Measurements from ENCODE around the gene IFT81. TPM values are rescaled to one million over a fixed set of nuclear protein-coding genes. Genes with fewer than 3 reads are reported as not detected.

The IFT81 gene
- total and polyA plus RNA-seq, 2 of the 13 experiments (the other 11 are each of a cell fraction or from before 2014, with no cell fraction given) = 4.2 to 13.0 TPM

DNA sequence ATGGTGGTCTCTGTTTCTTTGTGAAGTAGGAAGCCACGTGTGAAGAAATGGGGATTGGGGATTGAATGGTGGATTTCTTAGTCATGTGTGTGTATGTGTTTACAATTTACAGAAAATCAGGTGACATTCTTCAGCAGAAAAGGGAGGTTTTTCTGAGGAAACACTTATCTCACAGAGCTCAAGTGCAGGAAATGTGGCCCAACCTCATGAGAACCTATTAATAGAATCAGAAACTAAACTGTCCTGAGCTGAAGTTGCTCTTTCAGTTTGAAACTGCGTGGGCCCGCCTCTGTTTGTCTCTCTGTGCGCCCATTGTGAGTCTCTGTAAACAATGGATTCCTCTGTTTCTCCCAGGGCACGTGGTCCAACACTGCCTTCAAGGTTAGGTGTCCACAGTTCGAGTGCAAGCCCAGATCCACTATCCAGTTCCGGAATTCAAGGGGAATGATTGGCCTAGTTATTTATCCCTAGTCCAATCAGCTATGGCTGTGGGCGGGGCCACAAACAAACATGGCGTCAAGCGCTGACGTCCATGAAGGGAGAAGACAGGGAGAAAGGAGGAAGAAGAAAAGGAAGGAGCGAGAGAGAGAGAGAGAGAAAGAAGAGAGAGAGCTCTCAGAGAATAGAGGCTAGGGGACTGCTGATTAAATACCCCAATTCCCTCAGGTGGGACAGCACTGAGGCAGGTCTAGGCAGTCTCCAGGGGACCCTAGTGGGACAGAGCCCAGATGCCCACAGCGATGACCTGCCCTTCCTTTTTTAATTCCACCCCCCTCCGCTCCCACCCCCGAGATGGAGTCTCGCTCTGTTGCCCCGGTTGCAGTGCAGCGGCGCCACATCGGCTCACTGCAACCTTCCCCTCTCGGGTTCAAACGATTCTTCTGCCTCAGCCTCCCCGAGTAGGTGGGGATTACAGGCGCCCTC lies 44.4 kb upstream of the IFT81 start (continued):
- TF ChIP-seq, protein P1, sequence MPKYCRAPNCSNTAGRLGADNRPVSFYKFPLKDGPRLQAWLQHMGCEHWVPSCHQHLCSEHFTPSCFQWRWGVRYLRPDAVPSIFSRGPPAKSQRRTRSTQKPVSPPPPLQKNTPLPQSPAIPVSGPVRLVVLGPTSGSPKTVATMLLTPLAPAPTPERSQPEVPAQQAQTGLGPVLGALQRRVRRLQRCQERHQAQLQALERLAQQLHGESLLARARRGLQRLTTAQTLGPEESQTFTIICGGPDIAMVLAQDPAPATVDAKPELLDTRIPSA (CRISPR knock-in tag; IDR thresholded peaks at IDR 0.05; ENCODE audit: borderline replicate concordance) = no peak
- TF ChIP-seq CCDC6 (CRISPR knock-in tag; IDR thresholded peaks at IDR 0.05) (no peak; the same call in 1 of the 2 replicates), ZNF564 (CRISPR knock-in tag; IDR thresholded peaks at IDR 0.05) (no peak), ZFX (CRISPR knock-in tag; IDR thresholded peaks at IDR 0.05; ENCODE audit: low read depth) (peak; percentile 56; the same call in 1 of the 2 replicates), SUZ12 (IDR thresholded peaks at IDR 0.05; ENCODE audit: low read depth, low read length) (no peak), PLRG1 (conservative IDR thresholded peaks at IDR 0.05) (no peak), FOXP4 (CRISPR knock-in tag; IDR thresholded peaks at IDR 0.05) (peak; percentile 83), ZNF83 (CRISPR knock-in tag; IDR thresholded peaks at IDR 0.05; ENCODE audit: borderline replicate concordance) (no peak), ZEB1 (IDR thresholded peaks at IDR 0.05; ENCODE audit: insufficient replicate concordance, low read depth) (no peak), CENPT (CRISPR knock-in tag; IDR thresholded peaks at IDR 0.05; ENCODE audit: low read depth) (no peak), ZNF567 (CRISPR knock-in tag; IDR thresholded peaks at IDR 0.05; ENCODE audit: borderline replicate concordance) (no peak), TBP (CRISPR knock-in tag; IDR thresholded peaks at IDR 0.05) (no peak), XBP1 (CRISPR knock-in tag; IDR thresholded peaks at IDR 0.05) (no peak), RFX5 (IDR thresholded peaks at IDR 0.05; ENCODE audit: low read depth, low read length) (0 out of 2 replicates have a peak, but pooled peaks have one; percentile 24), TARDBP (CRISPR knock-in tag; IDR thresholded peaks at IDR 0.05) (peak; percentile 59; the same call in 1 of the 2 replicates), ZNF205 (CRISPR knock-in tag; IDR thresholded peaks at IDR 0.05) (no peak), THAP7 (CRISPR knock-in tag; IDR thresholded peaks at IDR 0.05) (no peak), HES4 (CRISPR knock-in tag; IDR thresholded peaks at IDR 0.05; ENCODE audit: borderline replicate concordance) (no peak), ZNF788 (CRISPR knock-in tag; IDR thresholded peaks at IDR 0.05; ENCODE audit: borderline replicate concordance) (peak; percentile 47; the same call in 1 of the 2 replicates), ZNF224 (CRISPR knock-in tag; IDR thresholded peaks at IDR 0.05) (no peak), SETDB1 (CRISPR knock-in tag; IDR thresholded peaks at IDR 0.05; ENCODE audit: borderline replicate concordance) (no peak), ZNF33A (CRISPR knock-in tag; IDR thresholded peaks at IDR 0.05; ENCODE audit: borderline replicate concordance) (no peak)
- TF ChIP-seq, protein P2, sequence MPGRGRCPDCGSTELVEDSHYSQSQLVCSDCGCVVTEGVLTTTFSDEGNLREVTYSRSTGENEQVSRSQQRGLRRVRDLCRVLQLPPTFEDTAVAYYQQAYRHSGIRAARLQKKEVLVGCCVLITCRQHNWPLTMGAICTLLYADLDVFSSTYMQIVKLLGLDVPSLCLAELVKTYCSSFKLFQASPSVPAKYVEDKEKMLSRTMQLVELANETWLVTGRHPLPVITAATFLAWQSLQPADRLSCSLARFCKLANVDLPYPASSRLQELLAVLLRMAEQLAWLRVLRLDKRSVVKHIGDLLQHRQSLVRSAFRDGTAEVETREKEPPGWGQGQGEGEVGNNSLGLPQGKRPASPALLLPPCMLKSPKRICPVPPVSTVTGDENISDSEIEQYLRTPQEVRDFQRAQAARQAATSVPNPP (CRISPR knock-in tag; IDR thresholded peaks at IDR 0.05) = peak; percentile 67
- TF ChIP-seq, protein P3, sequence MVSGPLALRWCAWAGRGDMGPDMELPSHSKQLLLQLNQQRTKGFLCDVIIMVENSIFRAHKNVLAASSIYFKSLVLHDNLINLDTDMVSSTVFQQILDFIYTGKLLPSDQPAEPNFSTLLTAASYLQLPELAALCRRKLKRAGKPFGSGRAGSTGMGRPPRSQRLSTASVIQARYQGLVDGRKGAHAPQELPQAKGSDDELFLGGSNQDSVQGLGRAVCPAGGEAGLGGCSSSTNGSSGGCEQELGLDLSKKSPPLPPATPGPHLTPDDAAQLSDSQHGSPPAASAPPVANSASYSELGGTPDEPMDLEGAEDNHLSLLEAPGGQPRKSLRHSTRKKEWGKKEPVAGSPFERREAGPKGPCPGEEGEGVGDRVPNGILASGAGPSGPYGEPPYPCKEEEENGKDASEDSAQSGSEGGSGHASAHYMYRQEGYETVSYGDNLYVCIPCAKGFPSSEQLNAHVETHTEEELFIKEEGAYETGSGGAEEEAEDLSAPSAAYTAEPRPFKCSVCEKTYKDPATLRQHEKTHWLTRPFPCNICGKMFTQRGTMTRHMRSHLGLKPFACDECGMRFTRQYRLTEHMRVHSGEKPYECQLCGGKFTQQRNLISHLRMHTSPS (CRISPR knock-in tag; IDR thresholded peaks at IDR 0.05; ENCODE audit: low read depth) = no peak

Data from HepG2 (cell line).